Stimulated activated naive CD8-positive, alpha-beta T cell treated with anti-CD3 and anti-CD28 coated beads, Interleukin-15, amount 100 ng/mL, for 72 hours (primary cell): ENCODE results near the gene SMARCAD1.

Source experiments
- ATAC-seq: fragments of 150-1000 bp; cut with Tn5 transposase; 2 replicates; pipeline ENCODE4 v1.10.0; 2021; ENCODE audit warnings: mild to moderate bottlenecking, moderate library complexity
- DNase-seq, 2 donors: peaks; one replicate each; pipeline ENCODE4 v3.0.0; 2021 to 2022
- H3K27ac Mint-ChIP-seq, 2 donors: one replicate each; pipeline ENCODE4 v1.8.0; 2022; ENCODE audit warnings: mild to moderate bottlenecking in 2 of 2, mixed read lengths in 2 of 2, moderate library complexity in 2 of 2
- H3K27me3 Mint-ChIP-seq: one replicate; pipeline ENCODE4 v1.8.0; 2022; ENCODE audit warnings: mixed read lengths
- H3K4me1 Mint-ChIP-seq: one replicate; pipeline ENCODE4 v1.8.0; 2022; ENCODE audit warnings: mild to moderate bottlenecking, mixed read lengths
- H3K4me3 Mint-ChIP-seq, 2 donors: one replicate each; pipeline ENCODE4 v1.8.0; 2022; ENCODE audit warnings: mild to moderate bottlenecking in 2 of 2, mixed read lengths in 2 of 2, moderate library complexity in 1 of 2
- H3K9me3 Mint-ChIP-seq, 2 donors: one replicate each; pipeline ENCODE4 v1.8.0; 2022; ENCODE audit warnings: mixed read lengths in 2 of 2

The SMARCAD1 gene

GRCh38 chr4:94339779-94340178 is 132.1 kb downstream of the SMARCAD1 start:
- Mint-ChIP-seq H3K27ac (peak overlapping the region; percentile 91 to 97), H3K4me3 (peak overlapping the region; percentile 50 to 77), H3K9me3 (no peaks in the 10 kb centered on the region), H3K27me3 (no peaks in the 10 kb centered on the region), H3K4me1 (peaks cover 31% of the 10 kb centered on the region)
- no peak for ATAC-seq
- no peak for DNase-seq
